K562 (cell line): ENCODE data around the gene PNPLA2.

Experiments
- CEBPZ ChIP-seq: fragments of 150-350 bp; IDR thresholded peaks from 2 replicates; pipeline ENCODE4 v1.6.1; 2014; ENCODE audit warnings: low read depth, mild to moderate bottlenecking, low read length, borderline replicate concordance
- CHD1 ChIP-seq: fragments of 200-600 bp; sonication (generic); IDR thresholded peaks from one replicate; pipeline ENCODE4 v1.6.1; 2012; ENCODE audit warnings: mild to moderate bottlenecking, moderate library complexity, low read length, inconsistent platforms
- CTCF ChIP-seq, 3 experiments: IDR thresholded peaks in 2 of 3; conservative IDR thresholded peaks in 1 of 3; 2 replicates each; pipeline ENCODE4 v1.5.1; 2011 to 2012; ENCODE audit warnings: low read length in 3 of 3, mild to moderate bottlenecking in 3 of 3, control low read depth in 2 of 3, improper control_type of control experiment in 1 of 3, inconsistent platforms in 1 of 3, low read depth in 1 of 3, mixed read lengths in 1 of 3, moderate library complexity in 1 of 3; ENCODE audit not compliant: insufficient read depth in 2 of 3
- HDGF ChIP-seq: fragments of 450-650 bp; IDR thresholded peaks from 2 replicates; pipeline ENCODE4 v1.6.1; 2016
- MYC ChIP-seq, 2 experiments: fragments of 250-450 bp in 1 of 2; sonication (Bioruptor Pico) in 1 of 2; IDR thresholded peaks; 2 replicates each; pipeline versions ENCODE4 v1.5.1 to v1.6.1; 2012 to 2021; ENCODE audit warnings: low read depth in 2 of 2, borderline replicate concordance in 1 of 2, improper control_type of control experiment in 1 of 2, low read length in 1 of 2, mild to moderate bottlenecking in 1 of 2, moderate library complexity in 1 of 2
- POLR2A ChIP-seq: fragments of 450-650 bp; conservative IDR thresholded peaks from 2 replicates; pipeline ENCODE4 v1.6.1; 2016
- POLR2AphosphoS5 ChIP-seq: IDR thresholded peaks from 2 replicates; pipeline ENCODE4 v1.6.1; 2011; ENCODE audit warnings: mild to moderate bottlenecking, low read depth, low read length, moderate library complexity; ENCODE audit not compliant: control insufficient read depth, insufficient read depth
- SAP30 ChIP-seq: fragments of 200-600 bp; sonication (generic); IDR thresholded peaks from 2 replicates; pipeline ENCODE4 v1.6.1; 2012; ENCODE audit warnings: borderline replicate concordance, low read depth, mild to moderate bottlenecking, moderate library complexity, low read length, control low read depth, inconsistent platforms; ENCODE audit not compliant: insufficient read depth, poor library complexity, severe bottlenecking
- SIRT6 ChIP-seq: IDR thresholded peaks from one replicate; pipeline ENCODE4 v1.6.1; 2012; ENCODE audit warnings: low read depth, mild to moderate bottlenecking, control low read depth, inconsistent platforms, low read length, moderate library complexity
- ZBTB43 ChIP-seq: sonication (generic); formaldehyde crosslinking; IDR thresholded peaks from 2 replicates; pipeline ENCODE4 v1.8.0; 2023; ENCODE audit warnings: mild to moderate bottlenecking, missing genetic modification reagents
- ZNF140 ChIP-seq: fragments of 250-450 bp; sonication (Bioruptor Pico); IDR thresholded peaks from 2 replicates; pipeline ENCODE4 v1.8.0; 2021; ENCODE audit warnings: moderate library complexity, mild to moderate bottlenecking, inconsistent platforms
- ZNF232 ChIP-seq: sonication (generic); formaldehyde crosslinking; IDR thresholded peaks from 2 replicates; pipeline ENCODE4 v1.8.0; 2022; ENCODE audit warnings: mild to moderate bottlenecking, missing genetic modification reagents
- TF ChIP-seq, protein P1 (sequence below), 2 experiments: fragments of 450-650 bp in 1 of 2; sonication (generic) in 1 of 2; formaldehyde crosslinking in 1 of 2; IDR thresholded peaks in 1 of 2; conservative IDR thresholded peaks in 1 of 2; 2 replicates each; pipeline versions ENCODE4 v1.6.1 to v1.8.1; 2016 to 2023; ENCODE audit warnings: mild to moderate bottlenecking in 2 of 2, moderate library complexity in 2 of 2, inconsistent platforms in 1 of 2, missing genetic modification reagents in 1 of 2

DNA sequence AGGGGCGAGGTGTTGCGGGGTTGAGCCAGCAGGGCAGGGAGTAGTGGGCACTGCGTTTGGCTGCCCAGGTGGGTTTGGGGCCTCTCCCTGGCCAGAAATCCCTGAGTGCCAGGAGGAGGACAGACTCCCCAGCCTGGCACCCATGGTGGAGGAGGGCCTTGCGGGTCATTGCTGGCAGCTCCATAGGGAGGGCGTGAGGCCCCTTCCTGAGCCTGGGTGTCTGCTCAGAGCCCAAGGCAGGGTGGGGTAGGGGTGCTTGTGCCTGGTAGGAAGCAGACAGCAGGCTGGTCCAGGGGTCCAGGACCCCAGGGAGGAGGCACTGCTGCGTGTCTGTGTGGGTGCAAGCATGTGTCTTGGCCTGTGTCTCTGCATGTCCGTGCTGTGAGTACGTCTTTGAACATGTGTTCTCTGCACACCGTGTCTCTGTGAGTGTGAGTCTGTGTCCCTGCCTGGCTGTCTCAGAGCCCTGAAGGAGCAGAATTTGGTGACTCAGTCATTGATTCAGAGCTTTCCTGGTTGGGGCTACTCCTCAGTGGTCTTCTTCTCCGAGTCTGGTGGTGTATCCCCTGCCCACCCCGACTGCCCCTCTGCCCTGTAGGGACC, 27.9 kb downstream of the PNPLA2 start:
- TF ChIP-seq, protein P1, sequence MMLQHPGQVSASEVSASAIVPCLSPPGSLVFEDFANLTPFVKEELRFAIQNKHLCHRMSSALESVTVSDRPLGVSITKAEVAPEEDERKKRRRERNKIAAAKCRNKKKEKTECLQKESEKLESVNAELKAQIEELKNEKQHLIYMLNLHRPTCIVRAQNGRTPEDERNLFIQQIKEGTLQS (IDR thresholded peaks at IDR 0.05), result no peak
- TF ChIP-seq, protein P1 (CRISPR knock-in tag; conservative IDR thresholded peaks at IDR 0.05), result no peak
- TF ChIP-seq SIRT6 (no peak), CHD1 (no peak), ZBTB43 (CRISPR knock-in tag) (no peak), ZNF140 (CRISPR knock-in tag) (no peak), CTCF (IDR thresholded peaks at IDR 0.05 in 2 of 3, conservative IDR thresholded peaks at IDR 0.05 in 1 of 3; ENCODE audit: insufficient read depth in 2 of 3, low read depth in 1 of 3, low read length in 3 of 3) (no peak), POLR2A (no peak), SAP30 (no peak), MYC (IDR thresholded peaks at IDR 0.05; ENCODE audit: low read depth, low read length) (no peak), MYC (CRISPR knock-in tag; IDR thresholded peaks at IDR 0.05; ENCODE audit: borderline replicate concordance, low read depth) (no peak), CEBPZ (no peak), POLR2AphosphoS5 (no peak), ZNF232 (CRISPR knock-in tag) (no peak), HDGF (no peak)
